GM21619 (cell line): ENCODE measurements around the gene SNRNP40.

Experiments
- ATAC-seq: cut with Tn5 transposase; IDR thresholded peaks from one replicate; pipeline ENCODE4 v1.9.1; 2021; ENCODE audit not compliant: unreplicated experiment

Gene SNRNP40

GRCh38 chr1:31234123-31234708, 62.4 kb downstream of the SNRNP40 start:
- ATAC-seq = no peak

GRCh38 chr1:31232689-31233088, 63.9 kb downstream of the SNRNP40 start:
- no peak for ATAC-seq

GRCh38 chr1:31231802-31232201, 64.8 kb downstream of the SNRNP40 start:
- ATAC-seq = no peak

- no peak for ATAC-seq
These were observed 66.2 kb downstream of the SNRNP40 start for GRCh38 chr1:31230378-31230777.

GRCh38 chr1:31228986-31229385, 67.6 kb downstream of the SNRNP40 start:
- ATAC-seq = no peak

GRCh38 chr1:31227891-31228568, 68.6 kb downstream of the SNRNP40 start:
- ATAC-seq = no peak

GRCh38 chr1:31224068-31224467, 72.5 kb downstream of the SNRNP40 start:
- no peak for ATAC-seq

GRCh38 chr1:31222176-31222575, 74.4 kb downstream of the SNRNP40 start:
- ATAC-seq = no peak

GRCh38 chr1:31221072-31221471, 75.5 kb downstream of the SNRNP40 start:
- ATAC-seq = no peak

- ATAC-seq = no peak
These were observed 77.1 kb downstream of the SNRNP40 start for GRCh38 chr1:31219489-31219888.

GRCh38 chr1:31218705-31219104, 77.9 kb downstream of the SNRNP40 start:
- ATAC-seq = no peak

GRCh38 chr1:31216016-31216415, 80.6 kb downstream of the SNRNP40 start:
- ATAC-seq = no peak

- no peak for ATAC-seq
These were observed 81.5 kb downstream of the SNRNP40 start for GRCh38 chr1:31215065-31215570.

- ATAC-seq = no peak
These were observed 82.1 kb downstream of the SNRNP40 start for GRCh38 chr1:31214316-31215064.
